ENCODE results near the gene IL1RAPL1. TPM values are rescaled to one million over a fixed set of nuclear protein-coding genes. Genes with fewer than 3 reads are reported as not detected.
A peak's percentile ranks its signal among the peaks of the same experiment; 100 is the strongest.

IL1RAPL1 gene
- total RNA-seq, 1 donor from 2014 or later: 4.0 TPM

DNA sequence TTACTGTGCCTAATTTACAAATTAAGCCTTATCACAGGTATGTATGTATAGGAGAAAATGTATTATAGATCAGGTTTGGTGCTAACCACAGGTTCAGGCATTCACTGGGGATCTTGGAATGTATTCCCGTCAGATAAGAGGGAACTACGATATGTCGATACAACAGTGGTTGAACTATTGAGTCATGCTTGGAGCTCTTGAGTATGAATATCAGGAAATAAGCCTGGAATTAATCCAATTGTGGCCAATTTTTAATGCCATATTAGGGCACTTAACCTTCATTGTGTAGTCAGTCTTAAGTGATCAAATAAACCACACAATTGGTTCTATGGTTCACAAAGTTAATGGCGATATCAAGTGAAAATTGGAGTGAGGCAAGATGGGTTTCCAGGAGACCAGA lies 556.5 kb downstream of the IL1RAPL1 start:
- ATAC-seq (no peak), DNase-seq (ENCODE audit: missing footprints) (no peak)
- intact Hi-C loops (cut with DNase I): no loop called here

DNA sequence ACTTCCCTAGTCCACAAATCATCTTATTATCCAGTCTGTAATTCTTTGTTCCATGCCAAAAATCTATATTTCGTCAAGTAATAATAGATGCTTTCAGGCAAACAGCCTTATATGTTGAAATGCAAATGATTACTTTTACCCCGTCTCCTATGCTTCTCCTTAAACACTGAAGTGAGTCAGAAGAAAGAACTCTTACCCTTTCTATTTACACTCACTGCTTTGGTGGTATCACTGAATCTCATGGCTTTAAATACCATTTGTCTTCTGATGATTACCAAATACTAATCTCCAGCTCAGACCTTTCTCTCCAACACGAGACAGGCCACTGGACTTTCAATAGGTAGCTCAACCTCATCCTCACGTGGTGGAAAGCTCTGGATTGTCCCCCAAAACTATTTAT lies 558.1 kb downstream of the IL1RAPL1 start:
- intact Hi-C loops (cut with DNase I): no loop called here
- no peak for ATAC-seq
- DNase-seq (ENCODE audit: missing footprints): no peak

GRCh38 chrX:29148511-29148910 lies 561.3 kb downstream of the IL1RAPL1 start:
- intact Hi-C loops (cut with DNase I): no loop called here
- ATAC-seq (no peak), DNase-seq (ENCODE audit: missing footprints) (no peak)

DNA sequence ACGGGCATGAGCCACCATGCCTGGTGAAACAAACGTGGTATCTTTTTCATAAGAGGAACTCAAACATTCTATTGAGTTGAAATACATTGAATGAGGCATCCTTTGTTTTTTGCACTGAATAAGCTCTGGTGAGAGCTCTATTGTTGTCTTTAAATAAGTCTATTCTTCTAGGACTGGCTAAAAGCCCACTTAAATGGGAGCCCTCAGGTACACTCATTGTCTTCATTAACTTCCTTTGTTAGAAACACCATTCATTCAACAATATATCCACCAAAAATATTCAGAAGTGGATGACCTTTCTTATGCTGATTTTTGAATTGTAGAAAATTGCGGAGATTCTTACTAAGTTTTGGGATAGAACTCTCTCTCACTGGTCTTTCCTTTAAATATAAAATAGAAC lies 568.0 kb downstream of the IL1RAPL1 start:
- intact Hi-C loops (cut with DNase I): no loop called here
- ATAC-seq (no peak), DNase-seq (ENCODE audit: missing footprints) (no peak)

DNA sequence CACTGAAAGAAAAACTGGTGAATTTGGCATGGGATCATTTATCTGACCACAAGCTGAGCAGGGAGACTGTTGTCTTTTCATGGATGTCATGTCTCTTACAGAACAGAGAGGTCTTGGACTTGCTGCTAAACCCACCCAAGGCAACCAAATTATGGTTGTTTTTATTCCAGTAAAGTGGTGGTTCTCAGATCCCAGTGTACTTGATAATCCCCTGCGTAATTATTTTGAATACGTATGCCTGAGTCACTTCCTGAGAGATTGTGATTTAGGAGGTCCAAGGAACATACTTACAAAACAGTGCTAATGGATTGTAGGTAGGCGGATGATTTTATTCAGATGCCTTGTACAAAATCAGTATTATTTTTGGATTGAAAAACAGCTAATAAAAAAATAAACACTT lies 585.6 kb downstream of the IL1RAPL1 start:
- ATAC-seq: peak; percentile 37
- no peak for DNase-seq (ENCODE audit: missing footprints)
- intact Hi-C loops (cut with DNase I): no loop called here

DNA sequence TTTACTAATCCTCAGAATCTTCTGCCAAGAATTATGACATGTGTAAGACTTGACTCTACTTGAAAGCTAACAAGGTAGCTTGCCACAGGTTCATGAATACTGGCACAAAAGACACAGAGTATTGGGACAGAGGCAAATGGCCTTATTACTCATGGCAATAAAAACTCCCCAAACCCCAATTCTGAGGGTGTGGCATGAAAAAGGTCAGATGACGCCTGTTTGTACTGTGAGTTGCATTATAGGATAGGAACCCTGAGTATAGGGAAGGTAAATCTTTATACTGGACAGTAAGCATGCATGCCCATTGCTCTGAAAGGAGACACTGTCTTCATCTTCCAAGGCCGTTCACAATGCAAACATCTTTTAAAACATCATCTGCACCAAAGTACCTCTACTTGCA lies 600.0 kb downstream of the IL1RAPL1 start:
- DNase-seq (ENCODE audit: missing footprints) (no peak), ATAC-seq (no peak)
- intact Hi-C loops (cut with DNase I): no loop called here

- ATAC-seq (no peak), DNase-seq (ENCODE audit: missing footprints) (no peak)
- intact Hi-C loops (cut with DNase I): no loop called here
Measured at GRCh38 chrX:29196501-29196900, 609.3 kb downstream of the IL1RAPL1 start.

DNA sequence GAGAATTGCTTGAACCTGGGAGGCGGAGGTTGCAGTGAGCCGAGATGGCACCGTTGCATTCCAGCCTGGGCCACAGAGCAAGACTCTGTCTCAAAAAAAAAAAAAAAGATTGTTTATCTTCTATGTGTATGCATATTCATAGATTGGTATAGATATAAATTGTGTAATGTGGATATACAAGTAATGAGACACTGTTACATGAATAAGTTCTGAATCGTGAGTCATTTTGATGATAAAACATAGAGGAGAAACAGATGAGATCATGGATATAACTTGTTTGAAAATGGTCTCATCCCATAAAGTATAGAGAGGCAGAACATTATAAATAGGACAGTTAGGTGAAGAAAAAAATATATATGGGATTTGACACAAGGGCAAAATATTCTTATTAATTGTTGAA lies 628.0 kb downstream of the IL1RAPL1 start:
- ATAC-seq (no peak), DNase-seq (ENCODE audit: missing footprints) (no peak)
- intact Hi-C loops (cut with DNase I): no loop called here

- ATAC-seq: no peak
- DNase-seq (ENCODE audit: missing footprints): no peak
- intact Hi-C loops (cut with DNase I): no loop called here
Measured at GRCh38 chrX:29225670-29226069, 638.4 kb downstream of the IL1RAPL1 start.

- DNase-seq (ENCODE audit: missing footprints): no peak
- intact Hi-C loops (cut with DNase I): no loop called here
- no peak for ATAC-seq
Measured at GRCh38 chrX:29229802-29230201, 642.6 kb downstream of the IL1RAPL1 start.

GRCh38 chrX:29231800-29232199 lies 644.6 kb downstream of the IL1RAPL1 start:
- intact Hi-C loops (cut with DNase I): no loop called here
- no peak for ATAC-seq
- DNase-seq (ENCODE audit: missing footprints): no peak

DNA sequence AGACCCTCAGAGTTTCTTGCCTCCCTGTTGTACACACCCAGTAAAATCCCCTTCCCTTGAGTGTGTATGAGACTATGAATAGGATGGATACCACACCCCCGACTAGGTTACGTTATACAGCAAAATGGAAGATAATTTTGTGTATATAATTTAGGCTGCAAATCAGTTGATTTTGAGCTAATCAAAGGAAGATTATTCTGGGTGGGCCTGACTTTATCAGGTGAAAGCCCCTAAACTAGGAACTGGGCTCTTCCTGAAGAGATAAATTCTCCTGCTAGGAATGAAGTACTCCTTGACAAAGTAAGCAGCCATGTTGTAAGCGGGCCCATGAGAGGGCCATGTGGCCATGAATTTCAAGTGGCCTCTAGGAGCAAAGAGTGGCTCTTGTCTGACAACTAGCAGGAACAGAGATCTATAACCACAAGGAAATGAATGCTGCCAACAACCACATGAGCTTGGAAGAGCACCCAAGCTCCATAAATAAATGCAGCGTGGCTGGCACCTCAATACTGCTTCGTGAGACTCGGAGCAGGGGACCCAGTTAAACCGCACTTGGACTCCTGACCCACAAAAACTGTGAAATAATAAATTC lies 646.4 kb downstream of the IL1RAPL1 start:
- no peak for ATAC-seq

DNA sequence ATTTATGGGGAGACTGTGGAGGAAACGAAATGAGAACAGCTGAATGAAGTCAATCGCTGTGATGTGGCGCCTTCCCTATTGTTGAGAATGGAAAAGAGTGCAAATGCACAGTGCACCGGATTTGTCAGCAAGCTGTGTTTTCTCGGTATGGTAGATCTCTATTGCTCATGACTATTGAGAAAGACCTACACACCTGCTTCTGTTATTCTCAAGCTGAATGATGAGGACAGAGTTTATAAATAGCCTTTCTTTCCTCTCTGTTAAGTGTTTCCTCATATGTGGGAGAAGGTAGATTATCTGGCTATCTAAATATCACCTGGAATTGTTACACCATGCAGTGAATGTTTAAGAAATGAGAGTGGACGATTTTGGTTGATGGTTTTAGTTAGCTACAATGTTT lies 650.7 kb downstream of the IL1RAPL1 start:
- DNase-seq (ENCODE audit: missing footprints) (no peak), ATAC-seq (no peak)
- intact Hi-C loops (cut with DNase I): no loop called here

More for the DNA sequence above, 646.4 kb downstream of the IL1RAPL1 start:
- DNase-seq (ENCODE audit: missing footprints): no peak
- intact Hi-C loops (cut with DNase I): no loop called here

- no peak for DNase-seq (ENCODE audit: missing footprints)
- no peak for ATAC-seq
- intact Hi-C loops (cut with DNase I): no loop called here
Measured at GRCh38 chrX:29241809-29242208, 654.6 kb downstream of the IL1RAPL1 start.

DNA sequence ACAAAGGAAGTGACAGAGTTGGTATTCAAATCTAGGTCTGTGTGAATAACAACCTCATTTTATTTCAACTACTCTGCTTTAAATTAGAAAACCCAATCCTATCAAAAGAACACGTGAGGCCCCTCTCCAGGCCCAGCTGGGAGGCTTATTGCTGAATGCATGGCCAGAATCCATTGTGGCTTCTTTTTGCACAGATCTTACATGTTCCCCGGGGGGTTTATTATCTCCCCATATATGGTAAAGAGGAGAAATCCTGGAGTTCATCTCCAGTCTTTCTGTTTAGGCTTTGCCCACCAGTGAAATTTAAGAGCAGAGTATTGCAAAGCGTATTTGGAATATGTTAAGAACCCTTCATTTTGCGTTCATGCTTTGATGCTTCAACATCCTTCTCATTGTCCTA lies 655.6 kb downstream of the IL1RAPL1 start:
- ATAC-seq: no peak
- no peak for DNase-seq (ENCODE audit: missing footprints)
- intact Hi-C loops (cut with DNase I): no loop called here

GRCh38 chrX:29243942-29244341 lies 656.7 kb downstream of the IL1RAPL1 start:
- DNase-seq (ENCODE audit: missing footprints) (no peak), ATAC-seq (no peak)
- intact Hi-C loops (cut with DNase I): no loop called here

DNA sequence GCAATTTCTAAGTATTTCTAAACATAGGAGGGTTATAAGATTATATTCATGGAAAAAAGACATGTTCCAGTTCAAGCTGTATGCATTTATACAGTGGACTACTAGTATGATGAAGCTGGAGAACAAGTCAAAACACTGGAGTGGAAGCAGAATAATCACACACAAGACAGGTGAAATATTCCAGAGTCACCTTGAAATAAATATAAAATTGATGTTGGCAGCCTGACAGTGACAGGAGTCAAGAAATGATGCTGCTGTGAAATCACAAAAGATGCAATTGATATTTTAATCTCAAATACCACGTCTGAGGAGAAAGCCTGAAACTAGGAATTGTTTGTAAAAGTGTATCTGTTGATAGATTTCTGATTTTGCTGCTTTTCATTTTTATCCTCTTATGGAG lies 667.3 kb downstream of the IL1RAPL1 start:
- intact Hi-C loops (cut with DNase I): no loop called here
- ATAC-seq: no peak
- DNase-seq (ENCODE audit: missing footprints): no peak

- intact Hi-C loops (cut with DNase I): no loop called here
- ATAC-seq (no peak), DNase-seq (ENCODE audit: missing footprints) (no peak)
Measured at GRCh38 chrX:29257521-29257920, 670.3 kb downstream of the IL1RAPL1 start.

GRCh38 chrX:29269390-29269789 lies 682.1 kb downstream of the IL1RAPL1 start:
- DNase-seq (ENCODE audit: missing footprints): no peak
- no peak for ATAC-seq
- intact Hi-C loops (cut with DNase I): no loop called here

DNA sequence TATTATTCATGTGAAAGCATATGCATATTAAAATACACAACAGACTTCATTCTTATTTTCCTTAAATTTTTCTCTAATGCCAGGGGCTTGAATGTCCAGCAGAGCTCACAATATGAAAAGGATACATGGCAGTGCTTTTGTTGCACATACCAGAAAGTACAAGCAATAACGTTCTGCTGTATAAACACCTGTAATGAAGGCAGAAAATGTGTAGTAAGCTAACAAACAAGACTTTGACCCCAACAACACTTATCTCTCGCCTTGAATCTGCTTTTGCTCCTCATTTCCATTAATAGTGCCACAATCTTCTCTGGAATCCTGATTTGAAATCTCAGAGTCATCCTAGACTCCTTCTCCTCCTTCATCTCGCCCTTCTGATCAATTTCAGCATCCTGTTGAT lies 687.3 kb downstream of the IL1RAPL1 start:
- intact Hi-C loops (cut with DNase I): no loop called here
- ATAC-seq: no peak
- no peak for DNase-seq (ENCODE audit: missing footprints)

- ATAC-seq (no peak), DNase-seq (ENCODE audit: missing footprints) (no peak)
- intact Hi-C loops (cut with DNase I): no loop called here
Measured at GRCh38 chrX:29275928-29276327, 688.7 kb downstream of the IL1RAPL1 start.
